SIG-M5 treated with dmso at 0.1 percent for 504 hours (cell line): ENCODE results near the gene BAHCC1.

Source experiments
- DNase-seq: peaks from one replicate; lab custom pipeline; 2025; ENCODE audit not compliant: unreplicated experiment; lab: John Stamatoyannopoulos, UW

Gene BAHCC1

GRCh38 chr17:81511804-81512561, 116.7 kb downstream of the BAHCC1 start:
- DNase-seq, result no peak

DNA sequence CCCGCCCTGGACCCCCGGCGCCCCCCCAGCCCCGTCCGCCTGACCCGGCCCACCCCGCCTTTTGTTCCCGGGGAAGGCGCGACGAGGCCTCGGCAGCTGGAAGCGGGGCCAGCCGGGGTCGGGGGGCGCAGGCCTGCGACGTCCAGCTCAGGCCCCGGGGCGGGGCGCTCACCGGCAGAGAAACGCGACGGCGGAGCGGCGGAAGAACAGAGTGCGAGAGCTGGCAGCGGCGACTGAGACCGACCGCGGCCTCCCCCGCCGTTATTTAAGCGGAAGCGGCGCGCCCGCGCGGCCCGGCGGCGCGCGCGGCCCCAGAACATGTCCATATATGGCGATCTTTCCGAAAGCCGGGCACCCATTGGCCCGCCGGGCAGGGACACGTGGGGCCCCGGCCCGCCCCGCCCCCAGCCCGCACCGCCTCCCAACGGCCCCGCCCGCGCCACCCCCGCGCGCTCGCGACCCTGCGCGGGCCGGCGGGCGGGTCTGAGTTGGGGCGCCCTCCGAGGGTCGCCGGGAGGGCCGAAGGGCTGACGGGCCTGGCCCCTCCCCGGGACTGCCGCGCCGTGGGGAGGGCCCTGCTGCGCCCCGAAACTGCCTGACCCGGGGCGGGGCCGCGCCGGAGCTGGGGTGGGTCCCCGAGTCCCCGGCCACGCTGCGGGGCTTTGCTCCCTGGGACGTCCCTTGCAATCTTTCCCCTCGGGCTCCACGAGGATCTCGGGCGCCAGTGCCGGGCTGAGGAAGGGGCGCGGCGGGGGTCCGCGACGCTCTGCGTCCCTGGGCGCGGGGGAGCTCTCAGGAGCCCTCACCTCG, 117.5 kb downstream of the BAHCC1 start, which contains the start of gene ACTG1:
Gene ACTG1, minus strand, starts transcription at position 238 of the 810 bp plus-strand sequence. CDS start 445 bp downstream, outside the sequence.
- peak; percentile 89 for DNase-seq

DNA sequence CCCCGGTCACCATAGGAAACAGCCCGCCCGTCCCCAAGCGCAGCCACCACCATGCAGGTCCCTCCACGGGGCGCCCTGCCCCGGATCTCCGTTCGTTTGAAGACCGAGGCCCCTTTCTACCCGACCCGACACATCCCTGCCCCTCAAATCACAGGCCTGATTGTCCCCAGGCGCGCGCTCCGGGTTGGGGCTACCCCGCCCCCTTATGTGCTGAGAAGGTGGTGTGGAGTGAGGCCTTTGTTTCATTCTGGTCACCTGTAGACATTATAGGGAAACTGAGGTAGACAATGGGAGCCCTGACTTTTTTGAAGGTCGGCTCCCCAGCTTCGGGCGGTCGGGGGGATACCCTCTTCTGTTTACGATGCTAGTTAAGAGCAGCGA, 118.1 kb downstream of the BAHCC1 start:
- peak; percentile 68 for DNase-seq

DNA sequence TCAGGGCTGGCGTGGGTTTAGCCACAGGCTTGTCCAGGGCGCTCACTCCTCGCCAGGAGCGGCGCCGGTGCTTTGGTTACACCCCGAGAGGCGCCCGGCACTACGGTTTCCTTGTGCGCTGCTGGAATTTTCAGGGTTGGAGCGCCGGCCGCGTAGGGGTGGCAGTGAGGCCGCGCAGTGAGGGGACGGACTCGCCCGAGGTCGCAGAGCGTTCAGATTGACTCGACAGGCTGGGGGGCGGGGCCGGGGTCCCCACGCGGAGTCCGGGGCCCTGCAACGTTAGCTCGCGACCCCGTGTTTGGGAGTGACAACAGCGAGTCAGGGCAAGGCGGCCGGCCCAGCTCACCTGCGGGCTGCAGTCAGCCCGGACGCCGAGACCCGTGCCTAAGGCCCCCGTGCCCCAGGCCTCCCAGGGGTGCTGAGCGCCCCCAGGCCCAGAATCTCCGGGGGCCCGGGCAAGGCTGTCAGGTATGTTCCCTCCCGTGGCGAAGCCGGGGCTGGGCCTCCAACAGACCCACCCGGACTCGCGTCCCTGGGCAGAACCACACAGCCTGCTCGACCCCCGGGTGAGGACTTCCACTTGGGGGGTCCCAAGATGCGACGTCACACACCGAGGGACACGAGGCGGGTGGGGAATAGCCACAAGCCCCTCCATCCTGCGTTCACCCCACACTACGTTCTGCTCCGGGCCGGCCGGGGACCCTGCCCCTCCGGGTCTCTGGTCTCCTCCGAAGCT, 118.7 kb downstream of the BAHCC1 start:
- peak; percentile 50 for DNase-seq

DNA sequence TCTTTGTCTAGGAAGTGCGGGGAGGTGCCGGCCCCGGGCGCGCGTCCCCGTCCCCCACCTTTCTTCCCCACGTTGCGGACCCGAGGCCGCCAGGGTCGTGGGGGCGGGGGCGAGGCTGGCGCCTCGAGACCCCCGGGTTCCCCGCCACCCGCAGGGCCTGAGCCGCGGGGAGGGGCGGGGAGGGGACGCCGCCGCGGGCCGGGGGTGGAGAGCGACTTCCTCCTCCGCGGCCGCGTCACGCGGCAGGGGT, 119.2 kb downstream of the BAHCC1 start:
- DNase-seq, result no peak

DNA sequence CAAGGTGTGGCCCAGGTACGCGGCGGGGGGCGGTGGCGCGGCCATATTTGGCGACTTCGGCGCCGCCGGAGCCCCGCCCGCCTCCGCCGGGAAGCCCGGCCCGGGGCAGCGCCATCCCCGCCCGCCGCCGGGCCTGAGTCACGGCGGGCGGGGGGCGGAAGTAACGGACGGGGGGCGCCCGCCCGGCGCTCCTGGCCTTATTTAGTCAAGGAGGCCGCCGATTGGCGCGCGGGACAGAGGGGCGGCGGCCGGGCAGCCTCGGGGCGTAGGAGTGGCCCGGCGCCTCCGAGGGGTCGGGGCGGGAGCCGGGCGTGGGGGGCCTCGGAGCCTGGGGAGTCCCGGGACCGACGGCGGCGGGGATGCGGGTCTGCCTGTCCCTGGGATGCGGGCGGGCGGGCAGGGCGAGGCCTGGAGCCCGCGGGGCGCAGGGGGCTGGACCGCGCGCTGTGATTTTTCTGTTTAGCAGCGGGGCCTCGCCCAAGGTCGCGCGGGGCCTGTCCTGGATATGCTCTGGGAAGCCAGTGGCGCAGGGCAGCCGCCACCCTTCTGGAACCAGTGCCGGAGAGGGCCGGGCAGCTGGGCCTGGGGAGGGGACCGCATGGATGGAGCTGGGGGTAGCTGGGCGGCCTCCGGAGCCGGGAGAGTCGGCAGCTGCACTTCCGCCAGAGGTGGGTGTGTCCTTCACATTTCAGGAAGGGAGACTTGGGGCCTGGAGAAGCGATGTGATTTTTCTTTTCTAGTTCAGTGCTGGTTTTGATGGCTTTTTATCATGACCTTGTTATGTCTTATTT, 119.7 kb downstream of the BAHCC1 start:
- peak; percentile 88 for DNase-seq

DNA sequence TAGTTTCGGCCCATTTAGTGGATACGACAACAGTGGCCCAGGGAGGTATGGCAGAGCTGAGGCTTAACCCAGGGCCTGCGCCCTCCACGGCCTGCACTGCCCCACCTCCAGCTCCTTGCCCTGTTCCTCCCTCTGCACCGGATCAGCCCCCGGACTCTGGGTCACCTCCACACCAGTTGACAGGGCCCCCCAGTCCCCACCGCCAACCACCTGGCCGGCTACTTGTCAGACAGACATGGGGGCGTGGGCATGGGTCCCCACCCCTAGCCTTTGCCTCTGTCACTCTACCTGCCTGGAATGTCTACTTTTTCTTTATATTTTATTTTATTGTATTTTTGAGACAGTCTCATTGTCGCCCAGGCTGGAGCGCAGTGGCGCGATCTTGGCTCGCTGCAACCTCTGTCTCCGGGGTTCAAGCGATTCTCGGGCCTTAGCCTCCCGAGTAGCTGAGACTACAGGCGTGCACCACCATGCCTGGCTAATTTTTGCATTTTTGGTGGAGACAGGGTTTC, 120.3 kb downstream of the BAHCC1 start:
- DNase-seq, result no peak
